K562 (cell line): ENCODE measurements around the gene UBAP2. TPM values are rescaled to one million over a fixed set of nuclear protein-coding genes. Genes with fewer than 3 reads are reported as not detected.
"Not testable (repeated sequence)": the region's sequence is repeated elsewhere in the genome, so short reads cannot be mapped to it uniquely, and the experiment has no call there.

ENCODE experiments used
- ATAC-seq: fragments of 200-7000 bp; cut with Tn5 transposase; 3 replicates; pipeline ENCODE4 v1.9.1; 2020; ENCODE audit warnings: moderate library complexity
- BruUV-seq: library from RNA; stranded (reverse); fragments of 400-500 nt; replicated peaks from 2 replicates; lab custom pipeline; 2021; lab: Mats Ljungman, UMichigan
- CTCF ChIA-PET: fragments of 300-600 bp; formaldehyde crosslinking; extraction: SDS; loops from one replicate; lab custom pipeline; 2021; ENCODE audit warnings: low intra/inter-chr PET ratio; lab: Yijun Ruan, JAX
- POLR2A ChIA-PET: fragments of 300-600, 350-650 bp; sonication (Branson Sonifier 250); formaldehyde crosslinking; extraction: SDS; loops from one replicate; lab custom pipeline; 2021; ENCODE audit warnings: antibody characterized with exemption, inconsistent platforms; lab: Yijun Ruan, JAX
- DNase-seq, 4 experiments: peaks; one replicate each; pipeline versions ENCODE4 v3.0.0 to v3.0.0-alpha.2; 2011 to 2018; ENCODE audit warnings: low spot score in 3 of 4, mixed read lengths in 3 of 4; ENCODE audit errors: extremely low read depth in 1 of 4
- FAIRE-seq: peaks from 2 replicates; lab custom pipeline; 2011; peaks lifted over from hg19 to GRCh38; lab: Jason Lieb, UNC
- H2AFZ ChIP-seq: 2 replicates; pipeline ENCODE4 v1.6.0; 2011; ENCODE audit warnings: low read depth, low read length, control low read depth, inconsistent platforms
- H3K27ac ChIP-seq: fragments of 200-600 bp; 3 replicates; pipeline ENCODE4 v1.8.0; 2011; ENCODE audit warnings: low read depth, mild to moderate bottlenecking, control low read depth, inconsistent platforms, low read length, moderate library complexity, mixed read lengths; ENCODE audit errors: extremely low read depth
- H3K27me3 ChIP-seq, 2 experiments: fragments of 300-600 bp in 1 of 2; 2 replicates in 1 of 2; 3 replicates in 1 of 2; pipeline versions ENCODE4 v1.6.0 to v1.8.0; 2011; ENCODE audit warnings: inconsistent platforms in 2 of 2, low read length in 2 of 2, mild to moderate bottlenecking in 1 of 2, mixed read lengths in 1 of 2, moderate library complexity in 1 of 2; ENCODE audit not compliant: control insufficient read depth in 2 of 2, insufficient read depth in 2 of 2
- H3K36me3 ChIP-seq: fragments of 300-600 bp; 3 replicates; pipeline ENCODE4 v1.8.0; 2011; ENCODE audit warnings: mild to moderate bottlenecking, low read length, inconsistent platforms; ENCODE audit not compliant: control insufficient read depth, insufficient read depth
- H3K4me1 ChIP-seq, 2 experiments: fragments of 200-600 bp in 1 of 2; replicated peaks in 1 of 2; 2 replicates in 1 of 2; 3 replicates in 1 of 2; pipeline versions ENCODE4 v1.5.1 to v1.8.0; 2011; ENCODE audit warnings: inconsistent platforms in 2 of 2, low read length in 2 of 2, mild to moderate bottlenecking in 1 of 2, mixed read lengths in 1 of 2, moderate library complexity in 1 of 2; ENCODE audit not compliant: control insufficient read depth in 2 of 2, insufficient read depth in 2 of 2
- H3K4me2 ChIP-seq: 2 replicates; pipeline ENCODE4 v1.6.1; 2011; ENCODE audit warnings: low read length, control low read depth, inconsistent platforms, mixed read lengths; ENCODE audit not compliant: insufficient read depth
- H3K4me3 ChIP-seq: fragments of 200-600 bp; sonication (generic), shearing (Covaris generic); 2 replicates; pipeline ENCODE4 v1.5.1; 2016; ENCODE audit warnings: control low read depth, inconsistent platforms
- H3K79me2 ChIP-seq: fragments of 200-600 bp; 3 replicates; pipeline ENCODE4 v1.8.0; 2011; ENCODE audit warnings: low read length, inconsistent platforms; ENCODE audit not compliant: control insufficient read depth, insufficient read depth
- H3K9ac ChIP-seq, 2 experiments: 2 replicates each; pipeline versions ENCODE4 v1.6.0 to v1.6.1; 2011; ENCODE audit warnings: low read depth in 2 of 2, low read length in 2 of 2, control low read depth in 1 of 2, inconsistent platforms in 1 of 2, mild to moderate bottlenecking in 1 of 2, mixed read lengths in 1 of 2; ENCODE audit not compliant: insufficient read depth in 1 of 2
- H3K9me1 ChIP-seq: one replicate; pipeline ENCODE4 v1.6.0; 2011; ENCODE audit warnings: inconsistent platforms, mild to moderate bottlenecking, low read length, moderate library complexity; ENCODE audit not compliant: control insufficient read depth, insufficient read depth
- H3K9me3 ChIP-seq: replicated peaks from 2 replicates; pipeline ENCODE4 v1.5.1; 2011; ENCODE audit warnings: low read depth, low read length, inconsistent platforms; ENCODE audit not compliant: control insufficient read depth, insufficient read depth
- H4K20me1 ChIP-seq: replicated peaks from 2 replicates; pipeline ENCODE4 v1.6.1; 2011; ENCODE audit warnings: low read length, inconsistent platforms, mixed read lengths; ENCODE audit not compliant: control insufficient read depth, insufficient read depth
- ADNP ChIP-seq: fragments of 200-800 bp; sonication (Bioruptor generic); IDR thresholded peaks from 2 replicates; pipeline ENCODE4 v1.6.1; 2016; ENCODE audit warnings: missing genetic modification characterization, missing compliant biosample characterization
- CBX2 ChIP-seq: fragments of 200-600 bp; sonication (generic); IDR thresholded peaks from one replicate; pipeline ENCODE4 v1.6.1; 2012; ENCODE audit warnings: mild to moderate bottlenecking, low read length, inconsistent platforms; ENCODE audit not compliant: insufficient read depth, poor library complexity, severe bottlenecking
- FOXJ2 ChIP-seq: fragments of 200-800 bp; sonication (Bioruptor generic); IDR thresholded peaks from 2 replicates; pipeline ENCODE4 v1.6.1; 2016; ENCODE audit warnings: missing genetic modification characterization, missing compliant biosample characterization
- HCFC1 ChIP-seq: IDR thresholded peaks from 2 replicates; pipeline ENCODE4 v1.6.1; 2012; ENCODE audit warnings: low read depth, low read length, improper control_type of control experiment
- NFIC ChIP-seq: fragments of 450-650 bp; IDR thresholded peaks from 2 replicates; pipeline ENCODE4 v1.6.1; 2017; ENCODE audit warnings: mild to moderate bottlenecking, inconsistent platforms
- POLR2AphosphoS5 ChIP-seq: IDR thresholded peaks from 2 replicates; pipeline ENCODE4 v1.6.1; 2011; ENCODE audit warnings: mild to moderate bottlenecking, low read depth, low read length, moderate library complexity; ENCODE audit not compliant: control insufficient read depth, insufficient read depth
- RBM14 ChIP-seq: fragments of 200-400 bp; formaldehyde crosslinking; IDR thresholded peaks from 2 replicates; pipeline ENCODE4 v1.6.1; 2018; ENCODE audit warnings: low read depth, mild to moderate bottlenecking, low read length, moderate library complexity, borderline replicate concordance; ENCODE audit not compliant: insufficient read depth
- RNF2 ChIP-seq: sonication (generic); IDR thresholded peaks from 2 replicates; pipeline ENCODE4 v1.6.1; 2016
- TAF9B ChIP-seq: fragments of 450-650 bp; IDR thresholded peaks from 2 replicates; pipeline ENCODE4 v1.6.1; 2018; ENCODE audit warnings: mild to moderate bottlenecking; ENCODE audit not compliant: partially characterized antibody
- WGBS: fragments of 100-300 bp; shearing (Covaris generic); methylation state at CpG from one replicate; pipeline ENCODE4 v1.1.6; 2016; ENCODE audit warnings: low coverage, mixed read lengths; ENCODE audit not compliant: insufficient coverage; ENCODE audit errors: missing lambda C conversion rate; 5-methylcytosine and 5-hydroxymethylcytosine counted together
- in situ Hi-C: fragments of 300-500 bp; cut with MboI; formaldehyde crosslinking; loops from 4 replicates; pipeline ENCODE4 v1.15.0; 2018; ENCODE audit warnings: inconsistent platforms, mixed read lengths
- intact Hi-C: fragments of 100-400 bp; cut with micrococcal nuclease; formaldehyde crosslinking; loops from 2 replicates; pipeline ENCODE4 v1.14.2; 2022
- polyA plus RNA-seq, 8 experiments: library from polyadenylated mRNA; depleted of rRNA in 4 of 8; stranded (reverse) in 5 of 8; unstranded in 3 of 8; fragments of >200 nt; fragmentation: Nextera tagmentation in 2 of 8; fragmentation: Illumina TruSeq in 1 of 8; extraction: Ambion mirVana in 2 of 8; extraction: Trizol in 1 of 8; gene quantifications; 2 replicates each; pipeline versions ENCODE4 v1.2.1 to v1.2.3, GENCODE V29; 2011 to 2014; ENCODE audit warnings: inconsistent platforms in 1 of 8, missing spikeins in 1 of 8
- total RNA-seq, 7 experiments: library from RNA; depleted of rRNA in 6 of 7; stranded (reverse); fragments of >200 nt in 6 of 7; fragmentation: Illumina TruSeq in 2 of 7; extraction: Trizol in 2 of 7; gene quantifications; 2 replicates each; pipeline versions ENCODE4 v1.2.1 to v1.2.3, GENCODE V29; 2011 to 2021; ENCODE audit warnings: low replicate concordance in 1 of 7
- TF ChIP-seq, protein P1 (sequence below): fragments of 250-450 bp; sonication (Bioruptor Pico); IDR thresholded peaks from 2 replicates; pipeline ENCODE4 v1.4.0; 2020; ENCODE audit warnings: mild to moderate bottlenecking
- TF ChIP-seq, protein P2 (sequence below): fragments of 450-650 bp; IDR thresholded peaks from 2 replicates; pipeline ENCODE4 v1.6.1; 2017; ENCODE audit warnings: mild to moderate bottlenecking, moderate library complexity

Gene UBAP2
- total and polyA plus RNA-seq, 9 of the 15 experiments (the other 6 are each of a cell fraction or from before 2014, with no cell fraction given) = 8.7 to 47.9 (median 18.7) TPM

DNA sequence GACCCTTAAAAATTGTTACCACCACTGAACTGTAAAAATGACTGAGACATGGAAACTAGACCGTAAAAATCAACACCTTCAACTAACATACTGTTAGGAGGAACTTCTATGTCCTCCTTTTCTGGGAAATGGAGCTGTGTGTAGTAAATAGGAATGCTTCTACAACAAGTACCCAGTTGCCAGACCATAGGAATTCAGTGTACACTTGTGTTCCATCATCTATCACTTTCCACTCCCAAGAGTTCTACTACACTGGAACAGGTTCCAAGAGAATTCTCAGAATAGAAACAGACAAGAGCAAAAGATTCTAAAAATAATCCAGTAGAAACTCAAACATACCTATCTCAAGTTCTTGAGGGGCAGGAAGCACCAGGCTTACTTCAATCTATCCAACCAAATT is 23.6 kb downstream of the UBAP2 start (continued):
- TF ChIP-seq CBX2 = no peak
- TF ChIP-seq ADNP = no peak

- 96% methylated on average over 9 of the region's 9 CpGs for WGBS
- H3K27me3 ChIP-seq, ATAC-seq, POLR2A ChIA-PET, DNase-seq, H3K9me1 ChIP-seq, in situ Hi-C loops, H2AFZ ChIP-seq, FAIRE-seq, intact Hi-C loops, H3K4me3 ChIP-seq, H3K9ac ChIP-seq, H3K4me2 ChIP-seq, H3K27ac ChIP-seq, H3K9me3 ChIP-seq, H4K20me1 ChIP-seq, BruUV-seq: not testable (repeated sequence)
- peaks cover 0 to 12% of the 10 kb centered on the region in 2 experiments; a peak in 2 of 5 replicates for H3K4me1 ChIP-seq
- CTCF ChIA-PET = interaction anchor here (0.7 kb wide), 1 partner anchor 106 kb away, joined by 3 read pairs; no protein-coding TSS in a partner anchor
- H3K79me2 ChIP-seq = peaks cover 87% of the 10 kb centered on the region
- H3K36me3 ChIP-seq = peaks cover 16% of the 10 kb centered on the region; the same call in 2 of the 3 replicates
These were observed 24.2 kb downstream of the UBAP2 start for GRCh38 chr9:34024476-34024875.

- peaks cover 41% of the 10 kb centered on the region for H3K79me2 ChIP-seq
- H3K9ac ChIP-seq = no peak overlapping the region
- DNase-seq = no peak
- no peak overlapping the region for H2AFZ ChIP-seq
- no peaks in the 10 kb centered on the region for H4K20me1 ChIP-seq
- no peaks in the 10 kb centered on the region for H3K9me1 ChIP-seq
- ChIA-PET POLR2A (interaction anchor here (0.6 kb wide), 1 partner anchor 1023 kb away, joined by 3 read pairs; no protein-coding TSS in a partner anchor), CTCF (no interaction called here)
- H3K4me1 ChIP-seq = no peaks in the 10 kb centered on the region
- H3K27ac ChIP-seq = no peak overlapping the region
- no peak overlapping the region for H3K4me2 ChIP-seq
- no CpG with 5 or more reads among the region's 4 CpGs for WGBS
- no TSS peak for BruUV-seq
- H3K27me3 ChIP-seq = no peaks in the 10 kb centered on the region
- no peak for ATAC-seq
- peaks cover 36% of the 10 kb centered on the region for H3K36me3 ChIP-seq
- in situ Hi-C loops (no loop called here), intact Hi-C loops (no loop called here)
- FAIRE-seq = no peak
- H3K9me3 ChIP-seq = no peaks in the 10 kb centered on the region
- no peak overlapping the region for H3K4me3 ChIP-seq
- no peak for TF ChIP-seq TAF9B
- TF ChIP-seq POLR2AphosphoS5 = no peak
- no peak for TF ChIP-seq HCFC1
- TF ChIP-seq, protein P1, sequence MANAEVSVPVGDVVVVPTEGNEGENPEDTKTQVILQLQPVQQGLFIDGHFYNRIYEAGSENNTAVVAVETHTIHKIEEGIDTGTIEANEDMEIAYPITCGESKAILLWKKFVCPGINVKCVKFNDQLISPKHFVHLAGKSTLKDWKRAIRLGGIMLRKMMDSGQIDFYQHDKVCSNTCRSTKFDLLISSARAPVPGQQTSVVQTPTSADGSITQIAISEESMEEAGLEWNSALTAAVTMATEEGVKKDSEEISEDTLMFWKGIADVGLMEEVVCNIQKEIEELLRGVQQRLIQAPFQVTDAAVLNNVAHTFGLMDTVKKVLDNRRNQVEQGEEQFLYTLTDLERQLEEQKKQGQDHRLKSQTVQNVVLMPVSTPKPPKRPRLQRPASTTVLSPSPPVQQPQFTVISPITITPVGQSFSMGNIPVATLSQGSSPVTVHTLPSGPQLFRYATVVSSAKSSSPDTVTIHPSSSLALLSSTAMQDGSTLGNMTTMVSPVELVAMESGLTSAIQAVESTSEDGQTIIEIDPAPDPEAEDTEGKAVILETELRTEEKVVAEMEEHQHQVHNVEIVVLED (CRISPR knock-in tag) = no peak
- TF ChIP-seq RBM14 = no peak
- no peak for TF ChIP-seq NFIC
- TF ChIP-seq, protein P2, sequence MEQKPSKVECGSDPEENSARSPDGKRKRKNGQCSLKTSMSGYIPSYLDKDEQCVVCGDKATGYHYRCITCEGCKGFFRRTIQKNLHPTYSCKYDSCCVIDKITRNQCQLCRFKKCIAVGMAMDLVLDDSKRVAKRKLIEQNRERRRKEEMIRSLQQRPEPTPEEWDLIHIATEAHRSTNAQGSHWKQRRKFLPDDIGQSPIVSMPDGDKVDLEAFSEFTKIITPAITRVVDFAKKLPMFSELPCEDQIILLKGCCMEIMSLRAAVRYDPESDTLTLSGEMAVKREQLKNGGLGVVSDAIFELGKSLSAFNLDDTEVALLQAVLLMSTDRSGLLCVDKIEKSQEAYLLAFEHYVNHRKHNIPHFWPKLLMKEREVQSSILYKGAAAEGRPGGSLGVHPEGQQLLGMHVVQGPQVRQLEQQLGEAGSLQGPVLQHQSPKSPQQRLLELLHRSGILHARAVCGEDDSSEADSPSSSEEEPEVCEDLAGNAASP = no peak
- TF ChIP-seq RNF2 = no peak
- TF ChIP-seq FOXJ2 (tag) = no peak
These were observed 32.5 kb downstream of the UBAP2 start for GRCh38 chr9:34016149-34016548.
